ENCODE results near the gene GEMIN4.

- no peak for TF ChIP-seq CTCF (IDR thresholded peaks at IDR 0.05; ENCODE audit: insufficient read depth, low read depth, low read length)
- TF ChIP-seq EZH2 (IDR thresholded peaks at IDR 0.05; ENCODE audit: insufficient read depth, low read length): no peak
These were observed 21.6 kb upstream of the GEMIN4 start for GRCh38 chr17:773467-774312.

Measured in astrocyte (in vitro differentiated cells and primary cell).